Thyroid gland (tissue), 4 donors: ENCODE results near the gene SIAH1.

ENCODE experiments used
- CTCF ChIP-seq, 6 experiments: fragments of 200-600 bp in 3 of 6; fragments of 450-650 bp in 3 of 6; sonication (generic) in 3 of 6; IDR thresholded peaks; one replicate each; pipeline ENCODE4 v1.5.1; 2016 to 2019; ENCODE audit warnings: antibody characterized with exemption in 6 of 6, mild to moderate bottlenecking in 2 of 6, inconsistent platforms in 1 of 6, moderate library complexity in 1 of 6
- POLR2A ChIP-seq, 2 donors: fragments of 450-650 bp; IDR thresholded peaks; one replicate each; pipeline ENCODE4 v1.6.1; 2017; ENCODE audit warnings: antibody characterized with exemption in 2 of 2, mild to moderate bottlenecking in 2 of 2, moderate library complexity in 1 of 2

GRCh38 chr16:48421741-48422140 lies 36.5 kb upstream of the SIAH1 start:
- TF ChIP-seq POLR2A (IDR thresholded peaks at IDR 0.05) (no peak), CTCF (IDR thresholded peaks at IDR 0.05) (no peak)
